ENCODE results near the gene CDKN2AIP. TPM values are rescaled to one million over a fixed set of nuclear protein-coding genes. Genes with fewer than 3 reads are reported as not detected.
A peak's percentile ranks its signal among the peaks of the same experiment; 100 is the strongest.

CDKN2AIP gene
- total and polyA plus RNA-seq, 10 of the 15 experiments (the other 5 are each of a cell fraction or from before 2014, with no cell fraction given): 6.0 to 22.7 (median 15.9) TPM

- no peak for TF ChIP-seq ZNF622 (IDR thresholded peaks at IDR 0.05)
- TF ChIP-seq KDM1A (IDR thresholded peaks at IDR 0.05; ENCODE audit: borderline replicate concordance): no peak
- TF ChIP-seq USF2 (IDR thresholded peaks at IDR 0.05; ENCODE audit: borderline replicate concordance, low read depth, low read length): no peak
- no peak for TF ChIP-seq BRCA1 (IDR thresholded peaks at IDR 0.05; ENCODE audit: low read depth, low read length)
- no peak for TF ChIP-seq ZNF207 (IDR thresholded peaks at IDR 0.05; ENCODE audit: borderline replicate concordance)
- TF ChIP-seq ZBTB11 (CRISPR knock-in tag; IDR thresholded peaks at IDR 0.05): no peak
- no peak for TF ChIP-seq SREBF1 (IDR thresholded peaks at IDR 0.05; ENCODE audit: low read length)
Measured at GRCh38 chr4:183396227-183396637, 48.2 kb upstream of the CDKN2AIP start (continued).

GRCh38 chr4:183397741-183398297 lies 46.6 kb upstream of the CDKN2AIP start:
- Histone ChIP-seq H3K36me3 (ENCODE audit: control insufficient read depth in 2 of 2, insufficient read depth in 2 of 2, low read length in 1 of 2) (no peaks in the 10 kb centered on the region), H3K27ac (ENCODE audit: control insufficient read depth, insufficient read depth) (no peak overlapping the region), H3K9me3 (replicated peaks; ENCODE audit: control insufficient read depth, insufficient read depth, low read length) (no peaks in the 10 kb centered on the region), H3K9ac (ENCODE audit: control insufficient read depth, insufficient read depth, low read length) (no peak overlapping the region), H2AFZ (ENCODE audit: control insufficient read depth, low read depth, low read length) (peak overlapping the region; percentile 69; the same call in 1 of the 2 replicates), H3K4me3 (no peak overlapping the region), H3K4me2 (ENCODE audit: control insufficient read depth, insufficient read depth) (peak overlapping the region; percentile 95; the same call in 1 of the 2 replicates), H3K27me3 (replicated peaks in 1 of 2; ENCODE audit: control insufficient read depth in 2 of 2, insufficient read depth in 2 of 2, low read length in 1 of 2) (peaks cover 0 to 3% of the 10 kb centered on the region in 2 experiments; a peak in 2 of 4 replicates), H4K20me1 (ENCODE audit: control insufficient read depth, insufficient read depth) (no peaks in the 10 kb centered on the region), H3K4me1 (ENCODE audit: control insufficient read depth, insufficient read depth, low read length) (no peaks in the 10 kb centered on the region), H3K79me2 (ENCODE audit: control insufficient read depth, insufficient read depth, low read length) (no peaks in the 10 kb centered on the region)
- in situ Hi-C loops (cut with MboI) (no loop called here), intact Hi-C loops (cut with micrococcal nuclease; ENCODE audit: unreplicated experiment) (no loop called here)
- no peak for FAIRE-seq
- DNase-seq (ENCODE audit: low read depth, low spot score): no peak
- CTCF ChIA-PET: interaction anchor here (0.9 kb wide), 1 partner anchor 137 kb away, joined by 3 read pairs; no protein-coding TSS in a partner anchor
- POLR2A ChIA-PET: no interaction called here
- BruUV-seq (replicated peaks): no TSS peak
- no peak for ATAC-seq
- RAD21 ChIA-PET (ENCODE audit: unreplicated experiment): no interaction called here
- TF ChIP-seq DPF2 (IDR thresholded peaks at IDR 0.05): no peak
- no peak for TF ChIP-seq IKZF1 (conservative IDR thresholded peaks at IDR 0.05)
- no peak for TF ChIP-seq RUNX3 (IDR thresholded peaks at IDR 0.05; ENCODE audit: low read length)
- TF ChIP-seq RAD51 (IDR thresholded peaks at IDR 0.05): no peak
- TF ChIP-seq ZNF384 (IDR thresholded peaks at IDR 0.05; ENCODE audit: borderline replicate concordance, low read depth, low read length): peak; percentile 73; the same call in 1 of the 2 replicates
- TF ChIP-seq POLR2AphosphoS2 (IDR thresholded peaks at IDR 0.05; ENCODE audit: low read depth, low read length): no peak
- 56% methylated on average over 14 of the region's 14 CpGs for WGBS (ENCODE audit: insufficient coverage, insufficient replicate concordance, low lambda C conversion rate, missing lambda C conversion rate)
- SMC1A ChIA-PET (ENCODE audit: uncharacterized antibody, unreplicated experiment): no interaction called here

Measured in GM12878 (cell line).